WTC11 (cell line): Measurements from ENCODE around the gene TSC1. TPM values are rescaled to one million over a fixed set of nuclear protein-coding genes. Genes with fewer than 3 reads are reported as not detected.
A peak's percentile ranks its signal among the peaks of the same experiment; 100 is the strongest.

ENCODE experiments used
- ATAC-seq: fragments of 200-7000 bp; cut with Tn5 transposase; 2 replicates; pipeline ENCODE4 v1.10.0; 2021; ENCODE audit warnings: mild to moderate bottlenecking, moderate library complexity
- CTCF ChIA-PET: fragments of 300-600 bp; sonication (Branson Sonifier 250); formaldehyde crosslinking; loops from one replicate; lab custom pipeline; 2021; ENCODE audit warnings: antibody characterized with exemption; lab: Charles Lee
- POLR2A ChIA-PET: fragments of 350-600 bp; sonication (Branson Sonifier 250); formaldehyde crosslinking; loops from one replicate; lab custom pipeline; 2021; ENCODE audit warnings: antibody characterized with exemption; lab: Charles Lee
- DNase-seq: peaks from one replicate; pipeline ENCODE4 v3.0.0; 2021; ENCODE audit warnings: low spot score
- H3K27ac Mint-ChIP-seq: 2 replicates; pipeline ENCODE4 v1.8.0; 2021; ENCODE audit warnings: mixed read lengths
- H3K27me3 Mint-ChIP-seq: 2 replicates; pipeline ENCODE4 v1.8.0; 2021; ENCODE audit warnings: low read depth, mild to moderate bottlenecking, moderate library complexity, mixed read lengths
- H3K36me3 Mint-ChIP-seq: 2 replicates; pipeline ENCODE4 v1.8.0; 2021; ENCODE audit warnings: mixed read lengths
- H3K4me1 Mint-ChIP-seq: 2 replicates; pipeline ENCODE4 v1.8.0; 2022; ENCODE audit warnings: mixed read lengths
- H3K4me3 Mint-ChIP-seq: 2 replicates; pipeline ENCODE4 v1.8.0; 2021; ENCODE audit warnings: mild to moderate bottlenecking, moderate library complexity, mixed read lengths
- H3K9me3 Mint-ChIP-seq: 2 replicates; pipeline ENCODE4 v1.8.0; 2021; ENCODE audit warnings: mixed read lengths
- ARID4B ChIP-seq: sonication (generic); formaldehyde crosslinking; IDR thresholded peaks from 2 replicates; pipeline ENCODE4 v1.8.0; 2023; ENCODE audit warnings: missing genetic modification reagents, mild to moderate bottlenecking, borderline replicate concordance
- CREM ChIP-seq: sonication (generic); formaldehyde crosslinking; IDR thresholded peaks from 2 replicates; pipeline ENCODE4 v1.8.1; 2022; ENCODE audit warnings: mild to moderate bottlenecking, missing genetic modification reagents, moderate library complexity
- E2F1 ChIP-seq: sonication (generic); formaldehyde crosslinking; IDR thresholded peaks from 2 replicates; pipeline ENCODE4 v1.8.0; 2022; ENCODE audit warnings: mild to moderate bottlenecking, missing genetic modification reagents
- E2F5 ChIP-seq: sonication (generic); formaldehyde crosslinking; IDR thresholded peaks from 2 replicates; pipeline ENCODE4 v1.8.1; 2022; ENCODE audit warnings: mild to moderate bottlenecking, moderate library complexity, missing genetic modification reagents
- EMX1 ChIP-seq: fragments of 250-450 bp; sonication (Bioruptor Pico); IDR thresholded peaks from 2 replicates; pipeline ENCODE4 v1.8.0; 2021; ENCODE audit warnings: mild to moderate bottlenecking
- FOXP1 ChIP-seq: sonication (generic); formaldehyde crosslinking; IDR thresholded peaks from 2 replicates; pipeline ENCODE4 v1.8.0; 2022; ENCODE audit warnings: missing genetic modification reagents, mild to moderate bottlenecking, moderate library complexity, borderline replicate concordance
- IRF1 ChIP-seq: sonication (generic); formaldehyde crosslinking; IDR thresholded peaks from 2 replicates; pipeline ENCODE4 v1.8.0; 2023; ENCODE audit warnings: missing genetic modification reagents
- NR2C2 ChIP-seq: sonication (generic); formaldehyde crosslinking; IDR thresholded peaks from 2 replicates; pipeline ENCODE4 v1.8.0; 2022; ENCODE audit warnings: mild to moderate bottlenecking, missing genetic modification reagents
- SMAD4 ChIP-seq: sonication (generic); formaldehyde crosslinking; IDR thresholded peaks from 2 replicates; pipeline ENCODE4 v1.8.0; 2022; ENCODE audit warnings: mild to moderate bottlenecking, missing genetic modification reagents
- USF1 ChIP-seq: sonication (generic); formaldehyde crosslinking; IDR thresholded peaks from 2 replicates; pipeline ENCODE4 v1.8.0; 2022; ENCODE audit warnings: mild to moderate bottlenecking, missing genetic modification reagents
- ZNF263 ChIP-seq: sonication (generic); formaldehyde crosslinking; IDR thresholded peaks from 2 replicates; pipeline ENCODE4 v1.8.1; 2022; ENCODE audit warnings: low read depth, mild to moderate bottlenecking, moderate library complexity, missing genetic modification reagents
- ZNF416 ChIP-seq: fragments of 250-450 bp; sonication (Bioruptor Pico); IDR thresholded peaks from 2 replicates; pipeline ENCODE4 v1.9.0; 2021; ENCODE audit warnings: mild to moderate bottlenecking, inconsistent platforms
- ZNF423 ChIP-seq: fragments of 250-450 bp; sonication (Bioruptor Pico); IDR thresholded peaks from 2 replicates; pipeline ENCODE4 v2.1.2; 2022; ENCODE audit warnings: mild to moderate bottlenecking, moderate library complexity
- ZNF425 ChIP-seq: fragments of 250-450 bp; sonication (Bioruptor Pico); conservative IDR thresholded peaks from 2 replicates; pipeline ENCODE4 v1.9.0; 2021; ENCODE audit warnings: mild to moderate bottlenecking
- ZNF512 ChIP-seq: sonication (generic); formaldehyde crosslinking; IDR thresholded peaks from 2 replicates; pipeline ENCODE4 v1.8.1; 2022; ENCODE audit warnings: missing genetic modification reagents, borderline replicate concordance
- total RNA-seq: library from RNA; stranded (reverse); gene quantifications from 3 replicates; pipeline ENCODE4 v1.2.3, GENCODE V29; 2021

The TSC1 gene
- total RNA-seq, 1 experiment from 2014 or later = 52.9 TPM

GRCh38 chr9:132980157-132980556 is 35.7 kb upstream of the TSC1 start:
- POLR2A ChIA-PET = interaction anchor here (0.5 kb wide), 1 partner anchor 244 kb away, joined by 4 read pairs; no protein-coding TSS in a partner anchor
- peaks cover 19% of the 10 kb centered on the region for H3K4me1 Mint-ChIP-seq
- CTCF ChIA-PET = interaction anchor here (1.4 to 3.2 kb wide), 3 partner anchors 8 to 42 kb away, joined by 5 to 43 read pairs (median 8); no protein-coding TSS in a partner anchor
- peaks cover 33% of the 10 kb centered on the region for H3K27me3 Mint-ChIP-seq
- H3K9me3 Mint-ChIP-seq = no peaks in the 10 kb centered on the region
- TF ChIP-seq ZNF425 (CRISPR knock-in tag) (no peak), NR2C2 (CRISPR knock-in tag) (no peak), CREM (CRISPR knock-in tag) (no peak), SMAD4 (CRISPR knock-in tag) (no peak), FOXP1 (no peak), USF1 (CRISPR knock-in tag) (no peak), E2F1 (CRISPR knock-in tag) (no peak), ARID4B (CRISPR knock-in tag) (no peak), E2F5 (CRISPR knock-in tag) (no peak), ZNF263 (CRISPR knock-in tag) (no peak), IRF1 (CRISPR knock-in tag) (no peak), ZNF416 (no peak)
- no peak overlapping the region for H3K27ac Mint-ChIP-seq
- no peak overlapping the region for H3K4me3 Mint-ChIP-seq
- no peak for DNase-seq
- no peaks in the 10 kb centered on the region for H3K36me3 Mint-ChIP-seq
- ATAC-seq = no peak

- ChIA-PET CTCF (interaction anchor here (0.8 to 3.2 kb wide), 19 partner anchors 10 to 210 kb away, joined by 3 to 43 read pairs (median 5); partner anchors contain the start of genes GTF3C5 and TSC1), POLR2A (interaction anchor here (0.6 kb wide), 1 partner anchor 264 kb away, joined by 4 read pairs; no protein-coding TSS in a partner anchor)
- Mint-ChIP-seq H3K9me3 (peaks cover 5% of the 10 kb centered on the region), H3K27me3 (peaks cover 48% of the 10 kb centered on the region), H3K36me3 (no peaks in the 10 kb centered on the region), H3K27ac (no peak within 1 kb of the TSS), H3K4me1 (peaks cover 19% of the 10 kb centered on the region), H3K4me3 (peak within 1 kb of the TSS; percentile 51)
- DNase-seq (peak; percentile 57), ATAC-seq (peak; percentile 48)
- TF ChIP-seq ZNF512 (CRISPR knock-in tag) (0 out of 2 replicates have a peak, but pooled peaks have one; percentile 1), ZNF423 (peak; percentile 78), EMX1 (CRISPR knock-in tag) (no peak)
Measured at GRCh38 chr9:132978451-132979131, 34.2 kb upstream of the TSC1 start, which contains the start of gene GFI1B. TSS of gene GFI1B (plus strand) at chr9:132978694. CDS start at chr9:132986679, 7,985 bp downstream.
